Esophagus squamous epithelium (tissue), 4 donors: ENCODE results near the gene HSD3B1.

Source experiments
- POLR2A ChIP-seq, 4 donors: fragments of 450-650 bp; IDR thresholded peaks; one replicate each; pipeline ENCODE4 v1.6.1; 2017; ENCODE audit warnings: antibody characterized with exemption in 4 of 4, mild to moderate bottlenecking in 4 of 4, moderate library complexity in 3 of 4
- TF ChIP-seq, protein P1 (sequence below), 6 experiments: fragments of 450-650 bp in 4 of 6; fragments of 200-600 bp in 2 of 6; sonication (generic) in 2 of 6; IDR thresholded peaks; one replicate each; pipeline ENCODE4 v1.5.1; 2016 to 2019; ENCODE audit warnings: antibody characterized with exemption in 6 of 6, mild to moderate bottlenecking in 4 of 6, moderate library complexity in 4 of 6

DNA sequence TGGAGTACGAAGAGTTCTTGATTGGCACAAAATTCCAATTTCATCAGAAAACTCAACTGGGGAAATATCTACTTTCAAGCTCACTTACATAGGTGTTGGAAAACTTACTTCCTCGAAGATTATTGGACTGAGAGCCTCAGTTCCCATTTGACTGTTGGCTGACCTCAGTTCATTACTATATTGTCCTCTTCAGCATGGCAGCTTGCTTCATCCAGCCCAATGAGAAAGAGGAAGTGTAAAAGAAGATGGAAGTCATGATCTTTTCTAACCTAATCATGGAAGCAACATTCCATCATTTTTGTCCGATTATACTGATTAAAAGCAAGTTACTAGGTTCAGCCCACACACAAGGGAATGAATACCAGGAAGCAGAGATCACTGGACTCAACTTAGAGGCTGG, 49.4 kb downstream of the HSD3B1 start:
- TF ChIP-seq, protein P1, sequence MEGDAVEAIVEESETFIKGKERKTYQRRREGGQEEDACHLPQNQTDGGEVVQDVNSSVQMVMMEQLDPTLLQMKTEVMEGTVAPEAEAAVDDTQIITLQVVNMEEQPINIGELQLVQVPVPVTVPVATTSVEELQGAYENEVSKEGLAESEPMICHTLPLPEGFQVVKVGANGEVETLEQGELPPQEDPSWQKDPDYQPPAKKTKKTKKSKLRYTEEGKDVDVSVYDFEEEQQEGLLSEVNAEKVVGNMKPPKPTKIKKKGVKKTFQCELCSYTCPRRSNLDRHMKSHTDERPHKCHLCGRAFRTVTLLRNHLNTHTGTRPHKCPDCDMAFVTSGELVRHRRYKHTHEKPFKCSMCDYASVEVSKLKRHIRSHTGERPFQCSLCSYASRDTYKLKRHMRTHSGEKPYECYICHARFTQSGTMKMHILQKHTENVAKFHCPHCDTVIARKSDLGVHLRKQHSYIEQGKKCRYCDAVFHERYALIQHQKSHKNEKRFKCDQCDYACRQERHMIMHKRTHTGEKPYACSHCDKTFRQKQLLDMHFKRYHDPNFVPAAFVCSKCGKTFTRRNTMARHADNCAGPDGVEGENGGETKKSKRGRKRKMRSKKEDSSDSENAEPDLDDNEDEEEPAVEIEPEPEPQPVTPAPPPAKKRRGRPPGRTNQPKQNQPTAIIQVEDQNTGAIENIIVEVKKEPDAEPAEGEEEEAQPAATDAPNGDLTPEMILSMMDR (IDR thresholded peaks at IDR 0.05) = no peak
- no peak for TF ChIP-seq POLR2A (IDR thresholded peaks at IDR 0.05)
